SH-SY5Y (cell line): Measurements from ENCODE around the gene HM13.

Experiments used
- GATA2 ChIP-seq: IDR thresholded peaks from 2 replicates; pipeline ENCODE4 v1.6.1; 2011; ENCODE audit warnings: mild to moderate bottlenecking, low read depth, low read length
- GATA3 ChIP-seq: IDR thresholded peaks from 2 replicates; pipeline ENCODE4 v1.6.1; 2011; ENCODE audit warnings: low read depth, mild to moderate bottlenecking, low read length, moderate library complexity

GRCh38 chr20:31570021-31570463 is 55.8 kb downstream of the HM13 start:
- no peak for TF ChIP-seq GATA2
- TF ChIP-seq GATA3, result no peak
